GM12891 (cell line): ENCODE measurements around the gene RRAS.

Source experiments
- POLR2A ChIP-seq: IDR thresholded peaks from 2 replicates; pipeline ENCODE4 v1.6.1; 2011; ENCODE audit warnings: low read depth, low read length, control low read depth
- POLR2AphosphoS5 ChIP-seq: IDR thresholded peaks from 2 replicates; pipeline ENCODE4 v1.6.1; 2011; ENCODE audit warnings: low read depth, low read length, control low read depth

- TF ChIP-seq POLR2A (no peak), POLR2AphosphoS5 (no peak)
These were observed 18.9 kb upstream of the RRAS start for GRCh38 chr19:49658566-49659442.
